ENCODE measurements around the gene COX19.
"Not testable (repeated sequence)": the region's sequence is repeated elsewhere in the genome, so short reads cannot be mapped to it uniquely, and the experiment has no call there.

COX19 gene

GRCh38 chr7:945556-946255 is 29.6 kb downstream of the COX19 start:
- H3K4me3 ChIP-seq (ENCODE audit: low read depth, low read length), result no peak overlapping the region
- TF ChIP-seq CTCF (IDR thresholded peaks at IDR 0.05; ENCODE audit: low read depth, low read length), result no peak

DNA sequence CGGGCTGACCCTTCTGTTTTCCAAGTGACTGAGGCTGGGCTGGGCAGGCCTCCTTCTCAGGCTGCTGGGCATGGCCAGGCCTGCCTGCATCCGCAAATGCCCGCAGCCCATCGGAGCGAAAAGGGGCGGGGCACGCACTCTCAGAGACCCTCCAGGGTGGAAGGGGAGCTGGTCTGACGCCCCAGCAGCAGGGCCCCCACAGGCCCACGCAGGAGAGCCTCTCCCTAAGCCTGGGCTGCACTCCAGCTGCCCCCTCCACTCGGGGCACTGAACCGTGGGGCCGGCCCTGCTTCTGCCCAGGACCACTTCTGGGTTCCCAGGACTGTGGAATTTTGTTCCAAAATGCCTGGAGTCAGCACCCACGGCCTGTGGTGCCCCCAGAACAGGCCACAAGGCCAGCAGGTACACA is 30.2 kb downstream of the COX19 start:
- H3K4me3 ChIP-seq (ENCODE audit: low read depth, low read length), result no peak overlapping the region
- no peak for TF ChIP-seq CTCF (IDR thresholded peaks at IDR 0.05; ENCODE audit: low read depth, low read length)

- TF ChIP-seq CTCF (IDR thresholded peaks at IDR 0.05; ENCODE audit: low read depth, low read length), result no peak
- H3K4me3 ChIP-seq (ENCODE audit: low read depth, low read length), result no peak overlapping the region
Observed at GRCh38 chr7:944744-945143, 30.6 kb downstream of the COX19 start.

GRCh38 chr7:943793-944192 is 31.6 kb downstream of the COX19 start:
- not testable (repeated sequence) for H3K4me3 ChIP-seq (ENCODE audit: low read depth, low read length)

DNA sequence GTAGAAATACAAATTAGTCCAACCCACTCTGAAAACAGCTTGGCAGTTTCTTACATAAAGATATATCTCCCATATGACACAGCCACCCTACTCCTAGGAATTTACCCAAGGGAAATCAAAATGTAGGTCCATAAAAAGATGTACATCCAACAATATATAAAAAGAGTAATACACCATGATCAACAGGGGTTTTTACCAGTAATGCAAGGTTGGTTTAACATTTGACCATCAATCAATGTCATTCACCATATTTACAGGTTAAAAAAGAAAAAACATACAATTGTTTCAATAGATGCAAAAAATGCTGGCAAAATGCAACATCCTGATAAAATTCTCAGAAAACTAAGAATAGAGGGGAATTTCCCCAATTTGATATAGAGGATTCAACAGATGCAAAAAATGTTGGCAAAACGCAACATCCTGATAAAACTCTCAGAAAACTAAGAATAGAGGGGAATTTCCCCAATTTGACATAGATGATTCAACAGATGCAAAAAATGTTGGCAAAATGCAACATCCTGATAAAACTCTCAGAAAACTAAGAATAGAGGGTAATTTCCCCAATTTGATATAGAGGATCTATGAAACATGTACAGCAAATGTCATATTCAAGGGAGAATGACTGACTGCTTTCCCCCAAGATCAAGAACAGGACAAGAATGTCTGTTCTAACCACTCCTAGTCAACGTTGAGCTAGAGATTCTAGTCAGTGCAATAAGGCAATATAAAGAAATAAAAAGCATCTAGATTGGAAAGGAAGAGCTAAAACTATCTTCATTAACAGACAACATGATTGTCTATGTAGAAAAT is 34.5 kb downstream of the COX19 start:
- H3K4me3 ChIP-seq (ENCODE audit: low read depth, low read length), result no peak overlapping the region
- TF ChIP-seq CTCF (IDR thresholded peaks at IDR 0.05; ENCODE audit: low read depth, low read length), result no peak

- TF ChIP-seq CTCF (IDR thresholded peaks at IDR 0.05; ENCODE audit: low read depth, low read length), result no peak
Observed at GRCh38 chr7:939843-940242, 35.5 kb downstream of the COX19 start.

DNA sequence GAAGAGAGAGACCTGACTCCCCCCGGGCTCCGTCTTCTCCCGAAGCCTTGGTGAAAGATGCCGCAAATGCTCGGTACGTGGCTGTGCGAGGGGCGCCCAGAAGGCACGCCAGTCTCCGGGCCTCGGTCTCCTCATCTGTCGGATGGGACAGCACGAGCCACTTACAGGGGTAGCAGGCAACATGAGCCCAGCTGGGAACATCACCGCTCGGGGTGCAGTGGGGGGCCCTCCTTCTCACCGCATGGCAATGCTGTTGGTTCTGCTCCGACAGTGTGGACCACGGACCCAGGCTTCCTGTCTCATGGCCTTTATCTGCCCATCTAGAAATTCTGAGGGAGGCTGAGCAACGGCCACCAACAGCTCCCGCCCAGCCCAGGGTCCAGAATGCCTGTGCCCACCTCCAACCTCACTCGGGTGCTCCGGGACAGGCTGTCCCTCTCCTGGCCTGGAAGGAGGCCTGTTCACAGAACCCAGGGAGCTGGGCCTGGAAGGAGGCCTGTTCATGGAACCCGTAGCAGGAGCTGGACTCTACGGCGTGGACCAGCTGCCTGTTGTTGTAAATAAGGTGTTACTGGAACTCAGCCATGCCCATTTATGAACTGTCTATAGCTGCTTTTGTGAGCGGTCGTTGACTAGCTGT is 36.7 kb downstream of the COX19 start:
- no peak for TF ChIP-seq CTCF (IDR thresholded peaks at IDR 0.05; ENCODE audit: low read depth, low read length)
- H3K4me3 ChIP-seq (ENCODE audit: low read depth, low read length), result no peak overlapping the region

More at GRCh38 chr7:939843-940242, 35.5 kb downstream of the COX19 start:
- H3K4me3 ChIP-seq (ENCODE audit: low read depth, low read length), result no peak overlapping the region

All from WI38 (cell line).